HG02759 (cell line): ENCODE measurements around the gene BEX3.

ENCODE experiments used
- ATAC-seq: cut with Tn5 transposase; IDR thresholded peaks from one replicate; pipeline ENCODE4 v1.9.1; 2021; ENCODE audit warnings: mild to moderate bottlenecking, moderate library complexity; ENCODE audit not compliant: unreplicated experiment

The BEX3 gene

DNA sequence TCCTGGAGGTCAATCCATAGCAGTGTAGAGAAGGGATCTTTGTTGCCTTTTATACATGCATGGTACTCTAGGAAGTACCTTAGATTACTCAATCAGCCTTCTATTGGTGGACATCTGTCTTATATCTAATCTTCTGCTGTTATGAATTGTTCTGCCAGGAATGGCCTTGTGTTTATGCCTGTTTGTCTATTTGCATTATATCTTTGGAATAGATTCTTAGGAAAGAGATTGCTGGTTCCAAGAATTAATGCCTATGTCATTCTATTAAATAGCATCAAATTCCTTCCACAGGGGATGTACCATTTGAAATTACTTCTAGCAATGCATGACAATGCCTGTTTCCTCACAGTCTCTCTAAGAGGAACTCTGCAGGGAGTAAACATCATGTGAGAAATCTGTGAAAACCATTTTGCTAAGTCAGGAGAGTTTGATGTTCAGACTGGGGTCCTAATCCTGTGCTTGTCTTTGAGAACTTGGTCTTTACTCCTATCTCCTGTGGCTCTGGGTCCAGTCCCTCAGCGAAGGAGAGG lies 42.5 kb downstream of the BEX3 start:
- ATAC-seq: no peak

DNA sequence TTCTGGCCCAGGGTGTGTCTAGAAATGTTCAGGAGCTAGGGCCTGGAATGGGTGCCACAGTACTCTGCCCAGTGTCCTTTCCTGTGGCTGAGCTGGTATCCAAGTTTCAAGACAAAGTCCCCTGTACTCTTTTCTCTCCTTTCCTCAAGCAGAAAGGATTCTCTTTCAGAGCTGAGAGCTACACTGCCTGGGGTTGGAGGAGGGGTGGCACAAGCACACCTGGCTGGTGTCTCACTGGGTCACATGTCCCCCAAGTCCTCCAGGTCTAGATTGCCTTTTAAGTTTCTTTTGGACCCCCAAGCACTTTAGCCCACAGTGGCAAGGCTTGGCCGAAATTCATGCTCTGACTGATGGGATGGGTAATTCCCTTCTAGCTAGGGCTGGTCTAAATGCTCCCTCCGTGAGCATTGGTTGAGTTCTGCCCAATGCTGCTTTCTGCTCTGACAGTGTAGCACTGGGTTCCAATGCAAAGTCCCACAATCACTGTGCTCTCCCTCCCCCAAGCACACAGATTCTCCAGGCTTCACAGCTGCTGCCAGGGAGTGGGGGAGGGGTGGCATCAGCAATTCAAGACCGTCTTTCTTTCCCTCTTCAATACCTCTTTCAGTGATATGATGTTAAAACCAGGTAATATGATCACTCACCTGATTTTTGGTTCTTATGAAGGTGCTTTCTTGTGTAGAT lies 47.8 kb downstream of the BEX3 start:
- no peak for ATAC-seq
